Hematopoietic multipotent progenitor cell treated with erythropoietin and hydrocortisone succinate and interleukin-3 and kit ligand, for 15 days (in vitro differentiated cells): Measurements from ENCODE around the gene SAFB2.
A peak's percentile ranks its signal among the peaks of the same experiment; 100 is the strongest.

Experiments
- DNase-seq: peaks from one replicate; pipeline ENCODE4 v3.0.0-alpha.2; 2015; ENCODE audit warnings: low spot score

The SAFB2 gene

DNA sequence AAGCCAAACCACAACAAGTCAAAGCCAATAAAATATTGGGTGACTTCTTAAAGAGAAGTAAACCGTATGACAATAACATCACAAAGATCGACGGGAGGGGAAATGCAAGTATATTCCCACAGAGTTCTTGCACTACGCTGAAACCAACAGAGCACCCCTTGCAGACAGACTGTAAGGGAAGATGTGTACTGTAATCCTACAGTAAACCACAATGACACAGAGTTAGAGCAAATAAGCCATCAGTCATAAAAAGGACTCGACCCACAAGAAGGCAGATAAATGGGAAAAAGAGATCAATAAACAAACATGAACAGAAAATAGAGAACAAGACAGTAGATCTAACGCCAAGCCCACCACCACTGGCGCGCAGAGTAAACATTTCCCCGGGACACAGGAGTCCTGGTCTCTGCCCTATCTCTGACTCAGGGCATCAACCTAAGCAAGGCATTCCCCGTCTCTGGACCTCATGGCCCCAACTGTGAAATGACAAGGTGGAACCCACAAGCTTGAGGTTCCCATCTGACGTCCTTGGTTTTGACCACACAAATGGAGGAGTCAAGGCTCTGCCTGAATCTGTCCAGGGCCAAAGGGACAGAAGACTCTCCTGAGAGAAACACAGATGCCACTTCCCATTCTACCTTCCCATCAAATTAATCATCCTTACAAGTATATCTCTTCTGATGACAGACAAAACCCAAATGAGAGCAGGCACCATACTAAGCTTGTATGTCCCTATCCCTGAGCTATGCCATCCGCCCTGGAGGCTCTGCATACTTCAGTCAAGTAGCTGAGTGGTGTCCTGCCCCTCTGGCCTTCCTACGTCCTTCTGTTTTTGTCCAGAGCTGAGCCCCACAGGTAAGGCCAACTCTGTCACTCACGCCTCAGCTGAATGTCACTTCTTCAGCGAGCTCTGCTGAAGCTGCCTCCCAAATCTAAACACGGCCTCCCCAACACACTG lies 15.0 kb downstream of the SAFB2 start:
- DNase-seq = no peak

DNA sequence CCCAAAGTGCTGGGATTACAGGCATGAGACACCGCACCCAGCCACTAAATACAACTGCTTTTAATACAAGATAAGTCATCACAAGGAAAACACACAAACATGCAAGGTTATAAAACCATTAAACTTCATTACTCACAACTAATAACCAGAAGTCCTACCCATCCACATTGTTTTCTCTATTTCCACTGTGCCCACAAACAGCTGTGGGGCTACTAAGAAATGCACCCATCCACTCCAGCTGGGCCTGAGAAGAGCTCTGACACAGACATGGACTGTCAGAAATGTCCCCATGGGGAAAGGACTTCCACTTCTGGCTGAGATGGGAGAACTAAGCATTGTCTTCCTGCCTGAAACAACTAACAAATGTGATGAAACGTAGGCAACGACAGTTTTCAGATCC lies 17.2 kb downstream of the SAFB2 start:
- no peak for DNase-seq

GRCh38 chr19:5603626-5604025 lies 18.9 kb downstream of the SAFB2 start:
- DNase-seq = no peak

- DNase-seq = no peak
Observed at GRCh38 chr19:5600797-5601196, 21.8 kb downstream of the SAFB2 start.

- no peak for DNase-seq
Observed at GRCh38 chr19:5595745-5596144, 26.8 kb downstream of the SAFB2 start.

DNA sequence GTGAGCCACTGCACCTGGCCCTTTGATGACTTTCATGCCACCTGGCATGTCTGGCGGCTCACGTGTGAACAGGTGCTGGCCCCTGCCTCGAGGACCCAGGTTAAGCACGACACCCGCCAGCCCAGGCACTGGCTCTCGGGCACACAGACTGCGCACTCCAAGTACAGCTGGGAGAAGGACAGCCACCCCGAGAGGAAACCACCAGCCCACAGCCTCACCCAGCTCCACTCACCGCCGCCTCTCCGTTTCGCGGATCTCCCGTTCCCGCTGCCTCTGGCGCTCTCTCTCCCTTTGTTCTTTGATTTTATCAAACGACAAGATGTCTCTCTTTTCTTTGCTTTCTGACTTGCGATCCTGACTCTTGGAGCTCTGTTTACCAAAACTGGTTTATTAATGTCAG lies 27.4 kb downstream of the SAFB2 start:
- DNase-seq = no peak

DNA sequence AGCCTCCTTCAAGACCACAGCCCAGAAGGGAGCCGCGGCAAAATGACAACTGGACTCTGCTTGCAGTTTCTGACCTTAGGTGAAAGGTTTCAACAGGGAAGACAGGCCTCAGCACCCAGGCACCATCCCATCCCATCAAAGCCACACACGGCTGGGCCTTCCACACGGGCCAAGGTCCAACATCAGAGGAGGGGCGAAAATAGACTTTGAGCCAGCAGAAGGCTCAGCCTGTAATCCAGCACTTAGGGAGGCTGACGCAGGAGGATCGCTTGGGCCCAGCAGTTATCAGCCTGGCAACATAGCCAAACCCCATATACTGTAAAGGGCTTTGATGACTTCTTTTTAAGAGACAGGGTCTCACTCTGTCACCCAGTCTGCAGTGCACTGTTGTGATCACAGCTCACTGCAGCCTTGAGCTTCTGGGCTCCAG lies 28.0 kb downstream of the SAFB2 start:
- DNase-seq = no peak

DNA sequence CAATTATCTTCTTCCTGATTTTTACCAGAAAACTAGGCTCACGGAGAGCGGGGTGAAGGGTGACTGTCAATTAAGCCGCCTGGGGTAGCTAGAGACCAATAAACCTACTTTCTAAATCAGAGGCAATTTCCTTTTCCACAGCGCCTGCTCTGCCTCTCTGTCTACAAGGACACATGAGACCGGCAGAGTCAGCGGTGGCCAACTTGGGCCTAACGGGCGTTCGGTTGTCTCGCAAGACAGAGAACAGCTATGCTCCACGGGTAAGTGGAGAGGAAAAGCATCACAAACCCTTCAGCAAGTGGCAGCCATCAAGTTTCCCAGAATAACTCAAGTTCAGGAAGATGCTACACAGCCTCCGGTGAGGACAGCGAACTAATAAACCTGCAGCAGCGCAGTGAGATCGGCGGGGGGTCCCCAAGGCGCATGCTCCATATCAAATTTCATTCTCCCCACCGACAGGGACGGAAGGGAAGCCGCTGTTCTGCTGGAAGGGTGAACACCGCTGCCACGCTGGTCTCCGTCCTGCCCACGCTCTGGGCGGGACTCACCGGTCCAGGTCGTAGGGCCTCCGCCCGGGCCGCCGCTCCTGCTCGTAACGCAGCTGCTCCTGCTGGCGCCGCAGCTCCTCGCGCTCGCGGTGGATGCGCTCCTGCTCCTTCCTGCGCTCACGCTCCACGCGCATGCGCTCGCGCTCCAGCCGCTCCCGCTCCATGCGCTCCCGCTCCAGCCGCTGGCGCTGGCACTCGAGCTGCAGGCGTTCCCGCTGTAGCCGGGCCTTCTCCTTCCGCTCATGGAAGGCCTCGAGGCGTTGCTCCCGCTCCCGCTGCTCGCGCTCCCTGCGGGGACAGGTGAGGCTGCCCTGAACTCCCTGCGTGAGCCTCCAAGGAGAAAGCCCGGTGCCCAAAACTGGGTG lies 29.0 kb downstream of the SAFB2 start:
- no peak for DNase-seq

DNA sequence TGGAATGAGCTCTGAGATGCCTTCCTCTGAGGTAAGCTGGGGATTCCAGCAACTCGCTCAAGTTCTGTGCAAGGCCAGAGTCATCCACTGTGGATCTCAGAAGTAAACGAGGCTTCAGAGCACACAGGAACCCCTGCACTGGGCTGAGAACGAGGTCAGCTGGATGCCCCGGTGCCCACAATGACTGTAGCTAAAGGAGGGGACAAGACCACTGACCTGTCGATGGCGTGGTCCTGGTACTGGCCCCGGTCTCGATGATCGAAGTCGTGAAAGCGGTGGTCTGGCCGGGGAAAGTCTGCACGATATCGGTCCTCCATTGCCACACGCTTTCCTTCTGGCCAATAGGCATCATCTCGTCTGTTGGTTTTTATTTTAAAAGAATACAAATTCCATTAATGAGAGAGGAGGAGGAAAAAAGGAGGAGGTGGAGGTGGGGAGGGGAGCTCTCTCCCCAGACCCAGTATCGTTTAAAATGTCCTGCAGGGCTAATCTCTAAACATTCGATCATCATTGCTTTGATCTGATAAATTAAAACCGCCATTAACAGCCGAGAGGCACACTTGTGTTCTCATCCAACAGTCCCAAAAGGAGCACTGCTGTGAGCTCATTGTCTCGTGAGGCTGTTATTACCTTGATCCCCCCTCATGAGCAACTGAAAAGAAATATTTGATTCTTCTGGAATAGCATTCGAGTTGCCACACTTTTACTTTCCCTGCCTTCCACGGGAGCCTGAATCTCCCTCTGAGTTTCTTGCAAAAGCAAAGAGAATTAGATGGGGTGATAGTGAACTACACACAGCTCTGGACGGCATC lies 29.8 kb downstream of the SAFB2 start:
- no peak for DNase-seq

- no peak for DNase-seq
Observed at GRCh38 chr19:5591476-5591875, 31.1 kb downstream of the SAFB2 start.

- no peak for DNase-seq
Observed at GRCh38 chr19:5590865-5591154, 31.8 kb downstream of the SAFB2 start.

DNA sequence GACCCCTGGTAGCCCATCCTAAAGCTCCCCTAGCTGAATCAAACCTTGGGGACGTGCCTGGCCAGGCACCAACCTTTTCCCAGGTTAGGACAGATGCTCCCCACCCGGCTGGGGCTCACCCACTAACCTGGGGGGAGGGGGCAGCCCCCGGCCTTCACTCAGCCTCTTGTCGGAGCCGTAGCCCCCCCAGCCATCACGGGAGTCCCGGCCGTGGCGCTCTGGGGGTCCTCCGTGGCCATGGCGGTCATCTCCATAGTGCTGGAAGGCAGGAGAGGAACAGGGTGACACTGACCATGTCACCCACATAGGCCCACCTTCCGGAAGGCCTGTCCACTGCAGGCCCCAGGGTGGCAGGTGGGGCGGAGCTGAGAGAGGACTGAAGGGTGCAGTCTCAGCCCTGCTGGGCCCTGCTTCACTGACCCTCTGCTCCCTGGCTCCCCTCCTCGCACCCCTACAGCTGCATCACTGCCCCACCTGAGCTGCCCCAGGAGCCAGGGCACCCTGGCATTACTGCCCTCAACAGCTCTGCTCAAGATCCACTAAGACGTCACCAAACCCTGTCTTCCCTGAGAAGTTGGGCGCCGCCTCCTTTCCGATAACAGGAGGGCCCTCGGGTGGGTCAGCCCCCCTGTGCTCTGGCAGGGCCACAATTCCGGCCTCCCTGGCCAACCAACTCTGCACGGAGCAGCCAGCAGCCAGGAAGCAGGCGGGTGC lies 32.3 kb downstream of the SAFB2 start:
- DNase-seq = no peak

DNA sequence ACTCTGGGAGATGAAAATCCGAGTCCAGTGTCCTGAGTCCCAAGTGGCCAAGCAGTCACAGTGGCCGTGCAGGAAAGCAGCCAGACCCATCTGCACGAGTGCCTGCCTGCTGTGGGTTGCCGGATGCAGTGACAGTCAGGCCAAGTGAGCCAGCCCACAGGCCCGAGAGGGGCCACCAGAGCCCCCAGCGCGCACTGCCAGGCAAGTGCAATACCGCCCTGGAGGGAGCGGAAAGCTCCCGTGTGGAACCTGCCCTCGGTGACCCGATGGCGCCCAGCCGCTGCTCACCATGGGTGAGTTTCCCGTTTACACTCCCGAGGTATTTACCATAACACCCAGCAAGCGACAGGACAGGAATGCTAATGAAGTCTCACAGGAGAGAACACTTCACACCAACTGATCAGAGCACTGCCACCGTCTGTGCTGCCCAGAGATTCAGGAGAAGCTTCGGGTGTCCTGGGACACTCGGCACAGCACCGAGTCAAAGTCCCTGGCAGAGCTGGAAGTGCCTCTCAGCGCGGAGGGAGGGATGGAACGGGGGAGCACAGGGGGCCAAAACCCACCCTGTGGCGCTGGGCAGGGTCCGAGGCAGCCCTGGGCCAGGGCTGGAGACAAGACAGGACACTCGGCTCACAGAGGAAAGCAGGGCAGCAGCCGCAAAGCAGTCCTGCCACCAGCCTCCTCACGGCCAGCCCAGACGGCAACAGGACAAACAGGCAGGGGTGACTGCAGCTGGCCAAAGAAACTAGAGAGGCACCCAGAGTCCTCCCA lies 33.5 kb downstream of the SAFB2 start:
- DNase-seq = no peak

DNA sequence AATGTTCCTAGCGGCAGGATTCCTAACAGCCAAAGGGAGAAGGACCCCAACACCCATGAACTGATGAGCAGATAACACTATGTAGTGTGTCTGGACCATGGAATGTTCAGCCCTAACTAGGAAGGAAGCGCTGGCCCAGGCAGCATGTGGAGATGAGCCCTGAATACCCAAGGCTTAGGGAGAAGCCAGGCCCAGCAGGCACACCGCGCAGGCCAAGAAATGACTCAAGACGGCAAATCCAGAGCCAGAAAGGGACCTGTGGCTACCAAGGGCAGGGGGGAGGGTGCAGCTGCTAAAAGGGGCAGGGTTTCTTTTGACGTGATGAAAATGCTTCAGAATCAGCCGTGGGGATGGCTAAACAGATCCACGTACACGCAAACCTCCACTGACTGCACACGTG lies 34.1 kb downstream of the SAFB2 start:
- DNase-seq = no peak

DNA sequence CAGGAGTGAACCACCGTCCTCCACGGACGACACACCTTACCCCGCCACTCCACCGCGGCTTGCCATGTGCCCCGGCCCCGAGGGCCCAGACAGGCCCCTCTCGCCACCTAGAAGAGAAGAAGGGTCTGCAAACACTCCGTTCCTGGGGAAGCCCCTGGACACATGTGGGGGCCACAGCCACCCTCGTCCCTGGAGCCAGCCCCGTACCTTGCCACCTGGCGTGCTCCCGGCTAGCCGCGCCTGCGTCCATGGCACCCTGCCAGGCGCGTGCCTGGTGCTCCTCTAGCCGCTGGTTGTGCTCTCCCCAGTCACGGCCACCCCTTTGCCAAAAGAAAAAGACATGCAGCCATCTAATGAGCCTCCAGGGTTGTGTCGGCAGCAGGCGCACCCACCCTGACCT lies 34.9 kb downstream of the SAFB2 start:
- no peak for DNase-seq

DNA sequence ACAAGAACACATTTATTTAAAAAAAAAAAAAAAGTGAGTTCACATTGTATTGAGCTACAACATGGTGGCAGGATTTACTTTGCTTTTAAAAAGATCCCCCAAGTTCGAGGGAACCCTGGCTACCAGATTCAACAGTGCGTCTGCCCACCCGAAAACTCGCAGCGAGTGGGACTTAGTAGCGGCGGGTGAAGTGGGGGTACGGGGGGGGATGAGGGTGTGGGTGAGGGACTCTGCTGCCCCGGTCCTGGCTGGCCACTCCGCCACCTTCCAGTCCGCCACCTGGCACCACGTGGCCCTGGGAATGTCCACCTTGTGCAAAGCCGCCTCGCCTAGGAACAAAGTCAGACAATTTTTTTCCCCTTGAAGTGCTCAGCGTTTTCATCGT lies 35.5 kb downstream of the SAFB2 start:
- no peak for DNase-seq

DNA sequence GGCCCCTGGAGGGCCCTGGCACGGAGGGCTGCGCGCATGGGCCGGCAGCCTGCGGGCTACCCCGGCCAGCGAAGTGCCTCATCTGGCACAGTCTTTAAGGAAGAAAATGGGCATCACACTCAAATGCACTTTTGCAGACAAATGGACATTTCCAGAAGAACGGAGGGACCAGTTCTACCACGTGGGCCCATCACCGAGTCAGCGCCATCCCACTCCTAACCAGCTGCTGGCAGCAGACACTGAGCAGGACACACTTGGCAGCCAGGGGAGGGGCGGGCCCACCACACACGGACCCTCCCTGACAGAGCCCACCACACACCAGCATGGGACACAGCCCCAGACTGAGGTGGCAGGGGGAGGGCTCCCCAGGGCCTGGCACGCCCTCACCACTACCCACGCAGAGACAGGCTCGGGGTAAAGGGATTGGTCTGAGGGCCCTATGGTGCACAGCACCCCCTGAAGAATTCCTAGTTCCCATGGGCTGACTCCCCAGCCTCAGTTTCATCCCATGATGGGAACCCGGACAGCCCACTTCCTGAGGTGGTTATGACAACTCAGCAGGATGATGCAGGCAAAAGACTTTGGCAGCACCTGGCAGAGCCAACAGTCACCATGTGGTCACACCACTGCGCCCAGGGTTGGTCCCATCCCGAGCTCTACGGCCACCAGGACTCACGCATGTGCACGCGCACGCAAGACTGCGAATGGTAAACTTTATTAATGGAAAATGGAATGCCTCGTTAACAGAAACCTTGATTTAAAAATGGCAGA lies 36.1 kb downstream of the SAFB2 start:
- DNase-seq = no peak

- peak; percentile 73 for DNase-seq
Observed at GRCh38 chr19:5585461-5586299, 36.9 kb downstream of the SAFB2 start.

- no peak for DNase-seq
Observed at GRCh38 chr19:5580161-5580571, 42.4 kb downstream of the SAFB2 start.
